Kidney tubule cell (primary cell): ENCODE data around the gene FAM83F.

ENCODE experiments used
- DNase-seq: peaks from one replicate; pipeline ENCODE4 v3.0.0-alpha.2; 2018; ENCODE audit warnings: low spot score

FAM83F gene

DNA sequence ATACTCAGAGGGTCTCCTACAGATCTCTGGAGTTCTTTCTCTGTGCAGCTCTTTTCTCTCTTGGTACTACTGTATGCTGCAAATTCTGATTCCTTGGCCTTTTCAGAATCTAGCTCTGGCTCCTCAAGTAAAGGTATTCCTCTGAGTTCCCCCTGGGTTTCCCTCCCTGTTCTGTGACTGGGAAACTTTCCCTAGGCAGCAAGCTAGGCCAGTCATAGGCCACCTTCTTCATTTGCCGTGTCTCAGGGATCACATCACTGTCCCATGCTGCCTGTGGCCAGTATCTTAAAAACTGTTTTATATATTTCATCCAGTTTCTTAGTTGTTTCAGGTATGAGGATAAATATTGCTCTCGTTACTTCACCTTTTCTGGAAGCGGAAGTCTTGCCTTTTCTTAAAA, 71.2 kb downstream of the FAM83F start:
- DNase-seq = no peak

DNA sequence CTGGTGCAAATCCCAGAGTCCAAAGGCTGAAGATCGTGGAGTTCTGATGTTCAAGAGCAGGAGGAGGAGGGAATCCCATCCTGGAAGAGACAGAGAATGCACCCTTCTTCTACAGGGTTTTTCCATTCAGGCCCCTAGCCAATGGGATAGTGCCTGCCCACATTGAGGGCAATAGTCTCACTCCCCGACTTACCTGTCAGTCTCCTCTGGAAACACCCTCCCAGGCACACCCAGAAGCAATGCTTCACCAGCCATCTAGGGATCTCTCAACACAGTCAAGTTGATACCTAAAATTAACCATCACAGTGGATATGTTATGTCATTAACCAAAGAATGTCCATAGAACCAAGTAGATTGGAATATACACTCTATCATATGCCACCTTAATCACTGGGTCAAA, 72.9 kb downstream of the FAM83F start:
- no peak for DNase-seq

DNA sequence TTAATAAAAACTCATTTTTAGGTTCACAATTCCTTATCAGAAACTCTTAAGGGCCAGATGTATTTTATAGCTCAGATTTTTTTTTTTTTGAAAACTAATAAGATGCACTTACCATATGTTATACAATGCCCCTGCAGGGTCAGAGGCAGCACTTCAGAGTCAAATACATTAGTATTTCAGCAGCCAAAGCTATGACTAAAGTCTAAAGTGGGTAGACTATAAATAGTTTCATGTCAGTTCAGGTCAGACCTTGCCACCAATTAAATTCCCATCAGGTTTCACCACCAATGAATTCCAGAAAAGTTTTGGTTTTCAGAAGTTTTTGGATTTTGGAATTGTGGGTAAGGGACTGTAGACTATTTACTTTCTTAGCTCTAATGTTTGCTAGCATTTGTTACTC, 75.9 kb downstream of the FAM83F start:
- DNase-seq = peak; percentile 12

DNA sequence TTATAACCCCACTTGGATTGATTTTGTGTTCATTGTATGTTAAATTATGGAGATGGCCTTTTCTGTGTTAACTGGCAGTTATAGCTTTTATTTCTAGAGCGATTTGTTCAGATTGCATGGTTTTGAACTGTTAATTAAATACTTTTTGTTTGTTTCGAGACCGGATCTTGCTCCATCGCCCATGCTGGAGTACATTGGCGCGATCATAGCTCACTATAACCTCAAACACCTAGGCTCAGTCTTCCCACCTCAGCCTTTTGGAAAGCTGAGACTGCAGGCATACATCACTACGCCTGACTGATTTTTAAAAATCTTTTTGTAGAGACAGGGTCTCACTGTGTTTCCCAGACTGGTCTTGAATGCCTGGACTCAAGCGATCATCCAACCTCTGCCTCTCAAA, 77.0 kb downstream of the FAM83F start:
- DNase-seq = no peak

DNA sequence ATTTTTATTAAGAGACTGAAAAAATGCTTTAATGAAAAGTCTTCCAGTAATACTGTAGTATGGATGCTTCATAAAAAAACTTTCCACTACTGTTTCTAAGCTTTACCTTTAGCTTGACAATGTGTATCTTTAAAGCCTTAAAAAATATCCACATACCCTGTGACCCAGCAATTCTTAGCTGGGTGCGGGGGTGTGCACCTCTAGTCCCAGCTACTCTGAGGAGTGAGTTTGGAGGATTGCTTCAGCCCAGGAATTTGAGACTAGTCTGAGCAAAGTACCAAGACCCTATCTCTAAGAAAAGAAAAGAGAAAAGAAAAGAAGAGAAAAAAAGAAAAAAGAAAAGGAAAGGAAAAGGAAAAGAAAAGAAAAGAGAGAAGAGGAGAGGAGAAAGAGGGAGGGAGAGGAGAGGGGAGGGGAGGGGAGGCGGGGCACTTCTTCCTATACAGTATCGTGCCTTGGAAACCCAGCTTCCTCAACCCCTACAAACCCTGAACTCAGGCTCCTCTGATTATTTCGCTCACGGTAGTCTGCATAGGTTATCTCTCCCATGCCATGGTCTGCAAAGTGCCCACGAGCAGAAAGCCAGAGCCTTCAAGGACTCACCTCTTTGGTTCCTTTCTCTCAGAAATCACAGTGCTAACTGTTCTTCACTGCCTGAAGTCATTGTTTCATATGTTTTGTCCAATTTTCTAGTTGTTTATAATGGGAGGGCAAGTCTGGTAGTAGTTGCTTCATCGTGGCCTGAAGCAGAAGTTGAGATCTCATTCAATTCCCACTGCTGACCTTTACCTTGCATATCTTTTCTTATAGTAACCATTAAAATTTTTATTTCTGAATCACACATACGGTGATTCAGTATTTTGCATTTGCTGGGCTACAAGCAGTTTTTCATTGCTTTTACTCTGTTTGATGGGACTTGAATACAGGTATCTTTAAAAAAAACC, 82.2 kb downstream of the FAM83F start:
- DNase-seq = no peak

DNA sequence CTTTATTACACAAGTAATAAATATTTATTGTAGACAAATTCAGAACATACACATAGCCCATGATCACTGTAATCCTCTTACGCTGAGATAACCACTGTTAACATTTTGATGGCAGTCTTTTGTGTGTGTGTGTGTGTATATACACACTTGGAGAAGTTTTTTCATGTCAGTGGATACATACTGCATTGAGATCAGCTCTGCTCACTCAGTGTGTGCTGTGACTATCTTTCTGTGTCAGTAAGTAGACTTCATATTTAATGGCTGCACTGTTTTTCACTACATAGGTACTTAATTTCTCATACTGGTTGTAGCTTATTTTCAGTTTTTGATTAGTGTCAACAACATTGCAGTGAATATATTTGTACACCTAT, 82.9 kb downstream of the FAM83F start:
- DNase-seq = no peak

DNA sequence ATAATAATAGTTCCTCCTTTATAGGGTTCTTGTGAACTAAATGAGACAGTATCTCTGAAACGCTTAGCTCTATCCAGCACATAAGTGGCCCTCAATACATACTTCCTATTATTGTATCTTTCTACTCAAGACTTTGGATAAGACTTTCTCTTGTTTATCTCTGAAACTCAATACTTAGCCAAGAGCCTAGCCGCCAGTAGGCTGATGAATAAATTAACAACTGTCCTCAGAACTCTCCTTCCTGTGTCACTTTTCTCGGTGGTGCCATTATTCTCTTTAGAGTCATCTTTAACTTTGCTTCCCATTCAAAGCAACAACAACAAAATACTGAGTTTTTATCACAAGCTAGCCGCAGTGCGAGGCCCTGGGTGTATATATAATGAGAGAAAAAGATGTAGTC, 86.9 kb downstream of the FAM83F start:
- no peak for DNase-seq

DNA sequence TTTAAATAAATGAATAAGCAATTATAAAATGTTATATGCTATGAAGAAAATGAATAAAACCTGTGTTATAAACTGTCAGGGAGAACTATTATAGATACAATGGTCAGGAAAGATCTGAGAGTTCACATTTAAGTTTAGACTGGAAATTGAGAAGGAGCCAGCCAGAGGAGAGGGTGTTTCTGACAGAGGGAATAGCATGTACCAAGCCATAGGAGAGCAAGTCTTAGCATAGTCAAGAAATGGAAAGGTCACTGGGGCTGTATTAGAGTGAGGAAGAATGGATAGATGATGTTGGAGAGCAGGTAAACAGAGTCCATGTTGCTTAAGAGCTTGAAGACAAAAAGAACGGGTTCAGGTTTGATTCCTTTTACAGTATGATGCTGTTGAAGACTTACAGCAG, 87.4 kb downstream of the FAM83F start:
- no peak for DNase-seq

DNA sequence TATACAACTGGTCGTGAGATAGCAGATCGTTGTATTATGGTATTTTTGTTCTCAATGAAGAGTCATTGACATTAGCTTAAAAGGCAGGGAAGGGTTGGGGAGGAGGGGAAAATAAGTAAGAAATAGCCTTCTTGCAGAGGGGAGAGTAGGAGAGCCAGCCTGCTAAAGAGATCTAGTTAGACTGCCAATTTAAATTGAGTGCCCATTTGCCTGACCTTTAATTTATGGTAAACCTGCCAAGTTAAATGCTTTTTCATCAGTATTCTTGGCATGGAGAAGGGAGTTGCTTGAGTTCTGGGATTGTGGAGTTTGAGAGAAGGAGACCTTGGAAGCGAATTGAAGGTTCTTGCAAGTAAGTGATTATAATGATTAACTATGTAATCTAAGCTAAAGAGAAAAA, 89.0 kb downstream of the FAM83F start:
- DNase-seq = no peak

DNA sequence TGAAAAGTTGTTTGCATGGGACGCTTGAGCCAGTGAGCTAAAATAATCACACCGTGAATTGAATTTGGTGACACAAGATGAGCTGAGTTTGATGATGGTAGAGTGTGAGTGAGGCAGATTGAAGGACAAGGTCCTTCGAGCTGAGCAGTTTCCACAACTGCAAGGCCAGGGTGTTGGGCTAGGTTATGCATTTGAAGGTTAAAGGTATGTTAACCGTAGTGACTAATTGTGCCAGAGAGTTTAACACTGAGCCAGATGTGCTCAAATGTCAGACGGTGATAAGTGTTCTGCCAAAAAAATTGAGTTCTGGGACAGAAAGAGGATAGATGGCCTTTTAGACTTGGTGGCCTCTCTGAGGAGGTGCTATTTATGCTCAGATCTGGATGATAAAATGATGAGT, 89.5 kb downstream of the FAM83F start:
- DNase-seq = no peak

DNA sequence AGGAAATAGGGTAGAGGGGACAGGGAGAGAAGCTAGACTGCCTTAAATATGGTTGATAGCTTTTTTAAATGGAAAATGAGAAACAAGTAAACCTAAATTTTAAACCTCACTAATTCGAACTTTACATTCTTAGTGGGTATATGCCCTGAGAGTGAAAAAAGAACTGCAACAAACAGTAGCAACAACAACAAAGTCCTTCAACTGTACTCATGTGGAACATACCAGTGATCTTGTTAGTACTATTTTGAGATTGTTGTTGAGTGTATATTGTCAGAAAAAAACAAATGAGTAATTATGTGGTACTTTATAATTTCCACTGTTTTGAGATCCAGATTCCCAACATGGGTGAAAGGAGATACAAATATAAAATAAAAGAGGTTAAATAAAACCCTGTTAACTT, 94.1 kb downstream of the FAM83F start:
- no peak for DNase-seq
